ENCODE results near the gene DSCAM. TPM values are rescaled to one million over a fixed set of nuclear protein-coding genes. Genes with fewer than 3 reads are reported as not detected.

The DSCAM gene
- total RNA-seq, 2 experiments from 2014 or later: not detected

DNA sequence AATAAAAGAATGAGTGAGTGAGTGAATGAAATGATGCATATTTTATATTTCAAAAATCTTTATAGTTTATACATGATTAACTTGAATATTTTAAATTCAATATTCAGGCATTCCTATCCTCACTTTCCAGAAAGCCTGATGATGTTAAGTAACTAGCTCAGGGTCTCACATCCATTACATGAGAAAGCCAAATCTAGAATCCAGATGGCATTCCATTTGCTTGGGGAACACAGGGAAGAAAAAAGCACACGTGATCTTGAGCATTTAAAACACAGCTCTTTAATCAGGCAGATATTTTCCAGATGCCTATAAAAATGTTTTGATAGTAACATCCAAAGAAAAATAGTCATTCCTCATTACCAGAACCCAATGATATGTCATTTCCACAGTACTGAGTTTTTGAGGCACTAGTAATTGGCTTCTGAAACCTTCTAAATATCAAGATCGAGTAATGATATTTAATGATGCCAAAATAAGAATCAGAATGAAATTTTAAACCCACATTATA, 291.9 kb downstream of the DSCAM start:
- Mint-ChIP-seq H3K4me3 (no peak overlapping the region), H3K9me3 (peaks cover 4% of the 10 kb centered on the region), H3K36me3 (no peaks in the 10 kb centered on the region), H3K4me1 (ENCODE audit: low read depth) (no peaks in the 10 kb centered on the region), H3K27ac (no peak overlapping the region), H3K27me3 (no peaks in the 10 kb centered on the region)
- intact Hi-C loops (cut with micrococcal nuclease): no loop called here
- no peak for DNase-seq
- ChIA-PET POLR2A (no interaction called here), CTCF (no interaction called here)

DNA sequence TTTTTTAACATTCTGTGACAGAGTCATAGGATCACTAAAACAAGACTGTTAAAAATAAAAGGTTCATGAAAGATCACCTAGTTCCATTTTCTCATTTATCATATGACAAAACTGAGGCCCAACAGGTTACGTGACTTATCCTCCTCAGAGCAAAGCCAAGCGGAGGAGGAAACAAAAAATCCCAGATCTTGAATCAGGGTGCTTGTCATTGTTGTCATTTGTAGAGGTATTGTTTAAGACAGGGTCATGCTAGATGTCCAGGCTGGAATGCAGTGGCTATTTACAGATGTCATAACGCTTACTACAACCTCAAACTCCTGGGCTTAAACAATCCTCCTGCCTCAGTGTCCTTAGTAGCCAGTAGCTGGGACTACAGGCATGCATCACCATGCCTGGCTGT, 293.2 kb downstream of the DSCAM start:
- intact Hi-C loops (cut with micrococcal nuclease): no loop called here
- no peaks in the 10 kb centered on the region for H3K27me3 Mint-ChIP-seq
- H3K9me3 Mint-ChIP-seq: peaks cover 4% of the 10 kb centered on the region
- no peaks in the 10 kb centered on the region for H3K4me1 Mint-ChIP-seq (ENCODE audit: low read depth)
- H3K27ac Mint-ChIP-seq: no peak overlapping the region
- no peaks in the 10 kb centered on the region for H3K36me3 Mint-ChIP-seq
- H3K4me3 Mint-ChIP-seq: no peak overlapping the region
- CTCF ChIA-PET: no interaction called here
- DNase-seq: no peak
- POLR2A ChIA-PET: no interaction called here

DNA sequence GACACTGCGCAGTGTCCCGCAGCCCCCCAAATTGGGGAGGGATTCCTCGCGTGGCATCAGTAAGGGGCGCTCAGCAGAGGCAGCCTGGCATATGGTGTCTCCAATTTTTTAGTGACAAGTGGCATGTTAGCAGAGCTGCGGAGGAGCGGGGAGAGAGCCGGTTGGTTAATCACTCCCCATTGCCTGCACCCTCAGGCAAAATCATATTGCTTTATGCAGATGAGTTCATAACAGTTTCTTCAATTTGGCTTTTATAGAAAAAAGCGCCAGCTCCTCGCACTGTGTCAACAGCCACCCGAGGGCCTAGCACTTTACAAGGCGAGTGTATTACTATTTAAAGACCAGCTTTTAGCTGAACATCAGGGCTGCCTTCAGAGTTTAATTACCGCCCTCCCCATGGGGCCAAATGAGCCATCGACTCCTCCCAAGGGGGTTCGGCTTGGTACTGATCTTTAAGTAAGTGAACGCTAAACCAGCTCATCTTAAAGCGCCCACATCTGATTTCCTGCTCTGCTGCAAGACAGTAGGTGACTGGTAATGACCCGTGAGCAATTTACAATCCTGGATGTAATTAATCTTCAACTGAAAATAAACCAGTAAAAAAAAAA, 298.9 kb downstream of the DSCAM start:
- no peaks in the 10 kb centered on the region for H3K36me3 Mint-ChIP-seq
- peaks cover 7% of the 10 kb centered on the region for H3K9me3 Mint-ChIP-seq
- intact Hi-C loops (cut with micrococcal nuclease): no loop called here
- H3K4me3 Mint-ChIP-seq: no peak overlapping the region
- POLR2A ChIA-PET: no interaction called here
- no peak for DNase-seq
- no peak overlapping the region for H3K27ac Mint-ChIP-seq
- CTCF ChIA-PET: no interaction called here
- H3K27me3 Mint-ChIP-seq: no peaks in the 10 kb centered on the region
- no peaks in the 10 kb centered on the region for H3K4me1 Mint-ChIP-seq (ENCODE audit: low read depth)

DNA sequence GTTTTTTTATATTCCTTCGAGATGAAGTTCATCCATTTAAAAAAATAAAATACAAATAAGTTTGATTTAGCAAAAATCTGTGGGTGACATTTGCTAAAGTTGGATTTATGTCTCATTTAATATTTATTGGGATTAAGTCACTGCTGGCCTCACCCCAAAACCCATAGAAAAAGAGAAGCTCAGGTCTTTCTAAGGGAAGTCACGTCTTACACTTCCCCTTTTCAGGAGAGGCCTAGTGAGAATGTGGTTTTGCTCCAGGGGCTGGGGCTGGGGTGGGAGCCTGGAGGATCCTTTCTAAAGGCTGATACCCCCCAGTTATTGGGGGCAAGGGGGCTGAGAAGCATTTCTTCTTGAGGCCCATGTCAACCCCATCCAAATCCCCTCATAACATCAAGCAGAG, 300.3 kb downstream of the DSCAM start:
- DNase-seq: no peak
- H3K36me3 Mint-ChIP-seq: no peaks in the 10 kb centered on the region
- no peaks in the 10 kb centered on the region for H3K4me1 Mint-ChIP-seq (ENCODE audit: low read depth)
- intact Hi-C loops (cut with micrococcal nuclease): no loop called here
- H3K27me3 Mint-ChIP-seq: no peaks in the 10 kb centered on the region
- H3K27ac Mint-ChIP-seq: no peak overlapping the region
- H3K9me3 Mint-ChIP-seq: peaks cover 14% of the 10 kb centered on the region
- CTCF ChIA-PET: no interaction called here
- no peak overlapping the region for H3K4me3 Mint-ChIP-seq
- POLR2A ChIA-PET: no interaction called here

DNA sequence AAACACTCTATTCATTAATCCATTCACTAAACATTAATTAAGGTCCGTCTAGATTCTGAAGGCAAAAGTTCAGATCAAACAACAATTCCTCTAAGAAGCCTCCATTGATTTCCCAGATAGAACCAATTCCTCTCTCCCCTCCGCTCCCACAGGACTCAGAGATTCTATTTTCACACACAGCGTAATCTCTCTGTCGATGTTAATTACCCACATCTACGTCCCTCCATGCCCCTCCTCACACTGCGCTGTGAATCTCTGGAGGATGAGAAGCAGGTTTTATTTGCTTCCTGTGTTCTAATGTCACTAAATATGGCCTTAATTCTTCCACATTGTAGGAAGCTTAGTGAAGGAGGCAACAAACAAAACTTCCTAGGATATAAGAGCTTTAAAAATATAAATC, 306.7 kb downstream of the DSCAM start:
- ChIA-PET CTCF (no interaction called here), POLR2A (no interaction called here)
- DNase-seq: no peak
- H3K4me1 Mint-ChIP-seq (ENCODE audit: low read depth): no peaks in the 10 kb centered on the region
- peaks cover 20% of the 10 kb centered on the region for H3K9me3 Mint-ChIP-seq
- no peak overlapping the region for H3K4me3 Mint-ChIP-seq
- intact Hi-C loops (cut with micrococcal nuclease): no loop called here
- H3K27ac Mint-ChIP-seq: no peak overlapping the region
- no peaks in the 10 kb centered on the region for H3K27me3 Mint-ChIP-seq
- H3K36me3 Mint-ChIP-seq: no peaks in the 10 kb centered on the region

DNA sequence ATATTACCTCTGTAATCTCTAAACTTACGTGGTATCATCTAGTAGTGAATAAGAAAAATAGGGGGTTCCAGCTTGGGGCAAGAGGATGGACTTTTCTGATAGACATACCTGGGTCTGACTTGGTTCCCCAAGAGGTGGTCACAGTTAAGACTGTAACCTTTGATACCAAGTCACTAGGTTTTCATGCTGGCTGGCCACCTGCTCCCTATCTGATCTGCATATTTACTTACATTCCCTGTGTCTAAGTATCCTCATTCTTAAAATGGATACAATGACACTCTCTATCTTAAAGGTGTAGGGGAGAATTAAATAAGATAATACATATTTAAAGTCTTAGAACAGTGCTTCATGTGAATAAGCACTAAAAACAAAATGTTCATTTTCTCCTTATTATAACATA, 312.1 kb downstream of the DSCAM start:
- ChIA-PET CTCF (no interaction called here), POLR2A (no interaction called here)
- no peaks in the 10 kb centered on the region for H3K36me3 Mint-ChIP-seq
- H3K9me3 Mint-ChIP-seq: peaks cover 13% of the 10 kb centered on the region
- no peak overlapping the region for H3K27ac Mint-ChIP-seq
- no peak overlapping the region for H3K4me3 Mint-ChIP-seq
- intact Hi-C loops (cut with micrococcal nuclease): no loop called here
- DNase-seq: no peak
- no peaks in the 10 kb centered on the region for H3K27me3 Mint-ChIP-seq
- H3K4me1 Mint-ChIP-seq (ENCODE audit: low read depth): no peaks in the 10 kb centered on the region

DNA sequence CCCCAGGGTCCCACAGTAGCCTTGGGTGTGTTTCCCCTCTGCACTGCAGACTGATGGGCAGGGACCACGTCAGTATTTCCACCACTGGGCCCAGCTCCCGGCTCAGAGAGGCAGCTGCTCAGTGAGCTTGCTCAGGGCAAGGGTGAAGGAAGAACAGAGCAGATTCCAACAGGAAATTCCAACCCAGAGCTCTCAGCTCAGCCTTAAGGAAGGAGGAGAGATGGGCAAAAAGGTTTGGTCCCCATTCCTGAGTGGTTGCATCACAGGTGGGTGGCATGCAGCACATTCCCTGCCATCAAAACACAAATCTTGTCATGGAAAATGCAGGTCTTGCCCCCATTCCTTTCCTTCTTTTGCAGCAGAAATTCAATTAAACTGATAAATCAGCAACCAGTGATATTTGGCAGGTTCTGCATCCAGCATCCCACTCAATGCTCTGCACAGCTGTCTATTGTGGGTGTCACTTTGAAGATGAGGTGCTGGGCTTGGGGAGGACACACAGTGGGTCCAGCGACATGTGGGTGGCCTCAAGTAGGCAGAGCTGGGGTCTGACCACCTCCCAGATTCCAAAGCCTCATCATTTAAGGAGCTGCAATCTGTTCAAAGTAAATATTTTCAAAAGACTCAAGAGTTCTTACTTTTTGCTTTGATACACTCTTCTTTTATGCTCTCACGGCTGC, 315.4 kb downstream of the DSCAM start:
- Mint-ChIP-seq H3K27ac (no peak overlapping the region), H3K4me1 (ENCODE audit: low read depth) (no peaks in the 10 kb centered on the region), H3K9me3 (peaks cover 25% of the 10 kb centered on the region), H3K4me3 (no peak overlapping the region), H3K27me3 (no peaks in the 10 kb centered on the region), H3K36me3 (no peaks in the 10 kb centered on the region)
- no peak for DNase-seq
- intact Hi-C loops (cut with micrococcal nuclease): no loop called here
- POLR2A ChIA-PET: no interaction called here
- CTCF ChIA-PET: no interaction called here

DNA sequence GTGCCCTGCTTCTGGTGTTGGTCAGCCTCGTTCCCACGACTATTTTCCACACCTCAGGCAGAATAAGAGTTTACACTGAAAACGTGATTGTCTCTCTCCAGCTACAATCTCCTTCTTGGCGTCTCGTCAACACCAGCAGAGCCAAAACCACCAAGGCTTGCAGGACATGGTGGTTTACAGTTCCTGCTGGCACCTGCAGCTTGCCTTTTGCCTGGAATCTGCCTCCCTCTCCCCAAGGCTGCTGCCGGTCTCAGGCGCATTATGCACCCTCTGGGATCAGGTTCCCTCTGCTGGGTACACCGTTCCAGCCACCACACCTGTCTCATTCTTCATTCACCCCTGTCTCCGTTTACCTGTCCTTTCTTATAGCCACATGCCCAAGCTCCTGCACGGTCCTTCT, 315.9 kb downstream of the DSCAM start:
- ChIA-PET CTCF (no interaction called here), POLR2A (no interaction called here)
- H3K27me3 Mint-ChIP-seq: no peaks in the 10 kb centered on the region
- H3K36me3 Mint-ChIP-seq: no peaks in the 10 kb centered on the region
- intact Hi-C loops (cut with micrococcal nuclease): no loop called here
- no peak overlapping the region for H3K4me3 Mint-ChIP-seq
- H3K4me1 Mint-ChIP-seq (ENCODE audit: low read depth): no peaks in the 10 kb centered on the region
- no peak for DNase-seq
- H3K27ac Mint-ChIP-seq: no peak overlapping the region
- H3K9me3 Mint-ChIP-seq: peaks cover 25% of the 10 kb centered on the region

DNA sequence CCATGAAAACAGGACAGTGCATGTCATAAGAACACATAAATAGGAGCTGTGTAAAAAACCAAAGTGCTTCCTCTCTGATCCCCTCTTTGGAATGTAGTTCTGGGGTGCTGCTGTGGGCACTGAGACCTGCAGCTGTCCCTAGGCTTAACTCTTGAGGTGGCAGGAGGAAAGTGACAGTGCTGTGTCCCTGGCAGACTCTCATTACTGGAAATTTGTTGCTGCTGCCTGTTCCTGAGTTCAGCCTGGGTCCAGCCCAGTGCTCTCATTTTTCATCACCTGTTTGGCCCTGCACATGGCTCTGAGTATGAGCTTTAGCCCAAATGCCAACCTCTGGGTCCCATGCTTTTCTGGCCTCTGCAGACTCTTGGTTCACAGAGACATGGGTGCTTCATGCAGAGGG, 329.3 kb downstream of the DSCAM start:
- CTCF ChIA-PET: no interaction called here
- intact Hi-C loops (cut with micrococcal nuclease): no loop called here
- Mint-ChIP-seq H3K36me3 (no peaks in the 10 kb centered on the region), H3K27me3 (no peaks in the 10 kb centered on the region), H3K4me1 (ENCODE audit: low read depth) (no peaks in the 10 kb centered on the region), H3K4me3 (no peak overlapping the region), H3K27ac (no peak overlapping the region), H3K9me3 (peaks cover 5% of the 10 kb centered on the region)
- DNase-seq: no peak
- POLR2A ChIA-PET: no interaction called here

DNA sequence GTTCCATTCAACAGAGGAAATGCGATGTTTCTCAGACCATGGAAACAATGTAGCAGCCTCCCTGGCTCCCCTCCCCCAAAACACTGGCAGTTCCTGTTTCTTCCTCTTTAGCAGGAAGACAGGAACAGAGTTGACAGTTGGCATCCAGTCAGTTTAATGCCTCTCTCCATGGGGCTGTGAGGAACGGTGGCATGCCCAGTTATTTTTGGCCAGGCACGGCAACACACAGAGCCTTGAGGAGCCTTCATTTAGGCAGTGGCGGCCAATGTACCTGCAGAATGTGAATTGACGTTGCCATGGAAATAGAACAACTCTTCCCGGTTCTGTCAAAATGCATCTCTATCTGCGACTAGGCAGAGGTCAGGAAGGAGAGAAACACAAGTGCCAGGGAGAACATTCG, 330.6 kb downstream of the DSCAM start:
- ChIA-PET CTCF (no interaction called here), POLR2A (no interaction called here)
- DNase-seq: no peak
- no peaks in the 10 kb centered on the region for H3K4me1 Mint-ChIP-seq (ENCODE audit: low read depth)
- H3K9me3 Mint-ChIP-seq: peaks cover 10% of the 10 kb centered on the region
- H3K27ac Mint-ChIP-seq: no peak overlapping the region
- H3K27me3 Mint-ChIP-seq: no peaks in the 10 kb centered on the region
- intact Hi-C loops (cut with micrococcal nuclease): no loop called here
- no peak overlapping the region for H3K4me3 Mint-ChIP-seq
- H3K36me3 Mint-ChIP-seq: no peaks in the 10 kb centered on the region

DNA sequence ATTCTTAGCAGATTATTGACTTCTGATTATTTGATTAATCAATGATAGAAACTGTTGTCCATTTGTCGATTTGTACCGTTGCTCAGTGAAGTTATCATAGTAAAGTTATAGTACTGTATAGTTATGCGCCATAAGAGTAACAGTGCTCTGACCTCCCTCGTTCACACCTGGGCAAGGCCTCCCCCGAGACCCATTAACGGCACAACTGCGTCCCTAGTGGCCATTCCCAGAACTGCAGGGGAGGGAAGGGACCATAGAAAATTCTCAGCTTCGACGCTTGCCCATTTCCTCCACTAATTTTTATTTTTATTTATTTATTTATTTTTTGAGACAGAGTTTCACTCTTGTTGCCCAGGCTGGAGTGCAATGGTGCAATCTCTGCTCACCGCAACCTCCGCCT, 334.4 kb downstream of the DSCAM start:
- intact Hi-C loops (cut with micrococcal nuclease): no loop called here
- CTCF ChIA-PET: interaction anchor here (0.6 to 0.7 kb wide), 2 partner anchors 9 to 213 kb away, joined by 3 read pairs; no protein-coding TSS in a partner anchor
- no peak for DNase-seq

DNA sequence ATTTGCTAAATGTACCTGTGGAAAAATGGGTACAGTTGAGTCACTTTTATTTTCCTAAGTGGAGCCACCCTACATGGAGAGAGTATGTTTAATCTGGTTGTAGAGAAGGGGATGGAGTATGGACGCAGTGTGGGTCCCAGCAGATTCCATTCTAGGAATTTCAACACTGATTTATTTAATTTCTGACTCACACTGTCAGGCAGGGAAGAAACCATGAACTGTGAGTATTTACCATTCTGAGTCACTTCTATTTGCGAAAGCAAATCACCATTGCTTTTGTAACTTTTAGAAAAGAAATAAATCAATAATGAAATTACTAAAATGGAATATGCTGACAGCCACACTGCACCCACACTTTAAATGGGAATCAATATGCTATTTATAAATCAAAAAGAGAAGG, 339.0 kb downstream of the DSCAM start:
- Mint-ChIP-seq H3K27me3 (no peaks in the 10 kb centered on the region), H3K27ac (no peak overlapping the region), H3K4me1 (ENCODE audit: low read depth) (no peaks in the 10 kb centered on the region), H3K36me3 (no peaks in the 10 kb centered on the region), H3K9me3 (peaks cover 7% of the 10 kb centered on the region), H3K4me3 (no peak overlapping the region)
- CTCF ChIA-PET: no interaction called here
- intact Hi-C loops (cut with micrococcal nuclease): no loop called here
- POLR2A ChIA-PET: no interaction called here
- DNase-seq: no peak

More for the DNA sequence above, 334.4 kb downstream of the DSCAM start:
- Mint-ChIP-seq H3K4me3 (no peak overlapping the region), H3K4me1 (ENCODE audit: low read depth) (no peaks in the 10 kb centered on the region), H3K9me3 (peaks cover 10% of the 10 kb centered on the region), H3K27ac (no peak overlapping the region), H3K27me3 (no peaks in the 10 kb centered on the region), H3K36me3 (no peaks in the 10 kb centered on the region)
- POLR2A ChIA-PET: no interaction called here

DNA sequence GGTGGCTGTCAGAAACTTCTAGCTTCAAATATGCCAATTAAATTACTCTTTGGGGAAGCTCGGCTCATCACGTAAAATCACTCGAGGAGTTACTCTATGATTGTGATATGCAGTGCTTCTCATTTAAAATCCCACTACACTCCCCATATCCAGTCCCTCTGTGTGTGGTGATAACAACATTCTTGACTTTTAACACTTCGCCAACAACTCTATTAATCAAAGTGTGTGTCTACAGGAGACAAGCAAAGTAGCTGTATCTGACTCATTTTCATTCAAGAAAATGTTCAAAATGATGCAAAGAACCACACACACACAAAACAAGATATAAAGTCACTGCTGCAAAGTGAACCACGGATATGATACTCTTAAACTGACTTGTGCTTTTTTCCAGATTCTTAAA, 341.3 kb downstream of the DSCAM start:
- H3K4me3 Mint-ChIP-seq: no peak overlapping the region
- H3K27me3 Mint-ChIP-seq: no peaks in the 10 kb centered on the region
- POLR2A ChIA-PET: no interaction called here
- H3K27ac Mint-ChIP-seq: no peak overlapping the region
- CTCF ChIA-PET: no interaction called here
- no peaks in the 10 kb centered on the region for H3K4me1 Mint-ChIP-seq (ENCODE audit: low read depth)
- H3K9me3 Mint-ChIP-seq: peaks cover 3% of the 10 kb centered on the region
- DNase-seq: no peak
- intact Hi-C loops (cut with micrococcal nuclease): no loop called here
- H3K36me3 Mint-ChIP-seq: no peaks in the 10 kb centered on the region

All from activated CD4-positive, alpha-beta memory T cell treated with anti-CD3 and anti-CD28 coated beads for 36 hours (primary cell).